Esophagus muscularis mucosa (tissue), 4 donors: Measurements from ENCODE around the gene PLPPR2. TPM values are rescaled to one million over a fixed set of nuclear protein-coding genes. Genes with fewer than 3 reads are reported as not detected.
"Not testable (repeated sequence)": the region's sequence is repeated elsewhere in the genome, so short reads cannot be mapped to it uniquely, and the experiment has no call there.

Experiments used
- DNase-seq: peaks from one replicate; pipeline ENCODE4 v3.0.0-alpha.2; 2017; ENCODE audit errors: extremely low spot score
- H3K27ac ChIP-seq, 4 donors: fragments of 200-600 bp; sonication (generic); replicated peaks in 1 of 4; 1 replicate in 3 of 4; 2 replicates in 1 of 4; pipeline ENCODE4 v1.5.1; 2016 to 2019; ENCODE audit warnings: mild to moderate bottlenecking in 1 of 4
- H3K27me3 ChIP-seq, 4 donors: fragments of 200-600 bp; sonication (generic); one replicate each; pipeline versions ENCODE4 v1.5.1 to v1.6.0; 2016 to 2019
- H3K36me3 ChIP-seq, 4 donors: fragments of 200-600 bp; sonication (generic); one replicate each; pipeline ENCODE4 v1.5.1; 2016 to 2019
- H3K4me1 ChIP-seq, 4 donors: fragments of 200-600 bp; sonication (generic); one replicate each; pipeline ENCODE4 v1.5.1; 2016 to 2019
- H3K4me3 ChIP-seq, 4 donors: fragments of 200-600 bp; sonication (generic); 1 replicate in 2 of 4; 2 replicates in 2 of 4; pipeline ENCODE4 v1.5.1; 2016 to 2019; ENCODE audit warnings: mild to moderate bottlenecking in 4 of 4, moderate library complexity in 1 of 4
- H3K9me3 ChIP-seq, 4 donors: fragments of 200-600 bp; sonication (generic); 1 replicate in 3 of 4; 2 replicates in 1 of 4; pipeline ENCODE4 v1.5.1; 2016 to 2019
- CTCF ChIP-seq, 3 experiments: fragments of 200-600 bp in 2 of 3; fragments of 450-650 bp in 1 of 3; sonication (generic) in 2 of 3; IDR thresholded peaks; one replicate each; pipeline ENCODE4 v1.5.1; 2017 to 2019; ENCODE audit warnings: antibody characterized with exemption in 3 of 3, mild to moderate bottlenecking in 2 of 3, moderate library complexity in 1 of 3
- EP300 ChIP-seq: sonication (generic); formaldehyde crosslinking; IDR thresholded peaks from one replicate; pipeline ENCODE4 v1.6.1; 2017; ENCODE audit warnings: antibody characterized with exemption
- POLR2A ChIP-seq: fragments of 450-650 bp; IDR thresholded peaks from one replicate; pipeline ENCODE4 v1.6.1; 2017; ENCODE audit warnings: antibody characterized with exemption, moderate library complexity, mild to moderate bottlenecking, low read depth
- POLR2AphosphoS5 ChIP-seq, 2 donors: sonication (generic); formaldehyde crosslinking; IDR thresholded peaks; one replicate each; pipeline ENCODE4 v1.6.1; 2017; ENCODE audit warnings: antibody characterized with exemption in 2 of 2
- WGBS: methylation state at CpG from one replicate; pipeline ENCODE4 v1.1.5; 2018; 5-methylcytosine and 5-hydroxymethylcytosine counted together
- intact Hi-C: fragments of 100-400 bp; cut with DNase I; formaldehyde crosslinking; loops from one replicate; pipeline ENCODE4 v1.15.1; 2023
- total RNA-seq, 4 donors: library from RNA; depleted of rRNA; stranded (reverse); fragments of >200 nt; gene quantifications; one replicate each; pipeline versions ENCODE4 v1.1.0 to v1.2.1, GENCODE V29; 2016

The PLPPR2 gene
- total RNA-seq, 4 donors from 2014 or later = 32.0 to 49.8 (median 37.5) TPM

GRCh38 chr19:11325544-11325943, 29.7 kb upstream of the PLPPR2 start:
- 95% methylated on average over 7 of the region's 7 CpGs for WGBS
- Histone ChIP-seq H3K4me1 (peaks cover 18 to 40% (median 36%) of the 10 kb centered on the region in 4 donors), H3K27me3 (no peaks in the 10 kb centered on the region), H3K9me3 (no peaks in the 10 kb centered on the region), H3K27ac (peak overlapping the region; percentile 78 to 81 (median 81)), H3K4me3 (no peak overlapping the region), H3K36me3 (peaks cover 4 to 58% (median 52%) of the 10 kb centered on the region in 4 donors)
- DNase-seq = no peak
- intact Hi-C loops = no loop called here
- no peak for TF ChIP-seq POLR2AphosphoS5 (IDR thresholded peaks at IDR 0.05)
- no peak for TF ChIP-seq POLR2A
- no peak for TF ChIP-seq CTCF (IDR thresholded peaks at IDR 0.05)
- TF ChIP-seq EP300 = no peak

GRCh38 chr19:11330127-11330526, 25.1 kb upstream of the PLPPR2 start:
- DNase-seq = no peak
- intact Hi-C loops = no loop called here

GRCh38 chr19:11331502-11331901, 23.7 kb upstream of the PLPPR2 start:
- H3K36me3 ChIP-seq = peaks cover 36 to 100% (median 93%) of the 10 kb centered on the region in 4 donors
- 74% methylated on average over 4 of the region's 4 CpGs for WGBS
- intact Hi-C loops = no loop called here
- no peak overlapping the region for H3K27ac ChIP-seq
- TF ChIP-seq CTCF (IDR thresholded peaks at IDR 0.05) = no peak
- TF ChIP-seq POLR2AphosphoS5 (IDR thresholded peaks at IDR 0.05) = no peak
- no peak for TF ChIP-seq EP300
- no peak overlapping the region for H3K4me3 ChIP-seq
- no peaks in the 10 kb centered on the region for H3K9me3 ChIP-seq
- DNase-seq = no peak
- H3K4me1 ChIP-seq = no peaks in the 10 kb centered on the region
- no peaks in the 10 kb centered on the region for H3K27me3 ChIP-seq

More at GRCh38 chr19:11330127-11330526, 25.1 kb upstream of the PLPPR2 start:
- Histone ChIP-seq H3K4me1 (peaks cover under 1 to 2% (median under 1%) of the 10 kb centered on the region in 4 donors), H3K4me3 (no peak overlapping the region), H3K27ac (no peak overlapping the region), H3K9me3 (no peaks in the 10 kb centered on the region), H3K36me3 (peaks cover 30 to 100% (median 89%) of the 10 kb centered on the region in 4 donors), H3K27me3 (no peaks in the 10 kb centered on the region)
- TF ChIP-seq CTCF (IDR thresholded peaks at IDR 0.05) (no peak), POLR2A (no peak), EP300 (no peak), POLR2AphosphoS5 (IDR thresholded peaks at IDR 0.05) (no peak)
- 85% methylated on average over 4 of the region's 4 CpGs for WGBS

- Histone ChIP-seq H3K27me3 (no peaks in the 10 kb centered on the region), H3K4me3 (no peak overlapping the region), H3K36me3 (peaks cover 34 to 96% (median 88%) of the 10 kb centered on the region in 4 donors), H3K4me1 (peaks cover 0 to 8% (median 1%) of the 10 kb centered on the region in 4 donors), H3K27ac (no peak overlapping the region), H3K9me3 (no peaks in the 10 kb centered on the region)
- WGBS = 91% methylated on average over 5 of the region's 5 CpGs
- no peak for TF ChIP-seq POLR2AphosphoS5 (IDR thresholded peaks at IDR 0.05)
- TF ChIP-seq POLR2A = no peak
- TF ChIP-seq EP300 = no peak
- no peak for TF ChIP-seq CTCF (IDR thresholded peaks at IDR 0.05)
- no peak for DNase-seq
- intact Hi-C loops = no loop called here
Measured at GRCh38 chr19:11332822-11333221, 22.4 kb upstream of the PLPPR2 start.

GRCh38 chr19:11333838-11334237, 21.4 kb upstream of the PLPPR2 start:
- H3K27ac ChIP-seq, intact Hi-C loops, DNase-seq, H3K9me3 ChIP-seq, H3K4me3 ChIP-seq, H3K27me3 ChIP-seq: not testable (repeated sequence)
- H3K4me1 ChIP-seq = peaks cover 5 to 18% (median 12%) of the 10 kb centered on the region in 4 donors
- 83% methylated on average over 9 of the region's 9 CpGs for WGBS
- H3K36me3 ChIP-seq = peaks cover 34 to 86% (median 78%) of the 10 kb centered on the region in 4 donors
